IMR-90 (cell line): ENCODE measurements around the gene SAFB2. TPM values are rescaled to one million over a fixed set of nuclear protein-coding genes. Genes with fewer than 3 reads are reported as not detected.

Experiments
- ATAC-seq: fragments of 200-7000 bp; cut with Tn5 transposase; 2 replicates; pipeline ENCODE4 v1.9.1; 2020; ENCODE audit warnings: low read depth, mild to moderate bottlenecking, moderate library complexity
- BruUV-seq: library from RNA; stranded (reverse); fragments of 400-500 nt; replicated peaks from 2 replicates; lab custom pipeline; 2021; lab: Mats Ljungman, UMichigan
- CTCF ChIA-PET: fragments of 300-600 bp; formaldehyde crosslinking; extraction: SDS; loops from one replicate; lab custom pipeline; 2021; ENCODE audit warnings: antibody characterized with exemption; lab: Yijun Ruan, JAX
- POLR2A ChIA-PET: fragments of 300-600 bp; sonication (Branson Sonifier 250); formaldehyde crosslinking; loops from one replicate; lab custom pipeline; 2022; ENCODE audit warnings: antibody characterized with exemption; ENCODE audit not compliant: unreplicated experiment; lab: Charles Lee
- DNase-seq: peaks from one replicate; pipeline ENCODE4 v3.0.0; 2013
- H2AFZ ChIP-seq: replicated peaks from 2 replicates; pipeline ENCODE3; 2013; ENCODE audit warnings: low read length, mild to moderate bottlenecking; ENCODE audit not compliant: poor library complexity
- H2AK5ac ChIP-seq: 2 replicates; pipeline ENCODE4 v1.6.1; 2013; ENCODE audit warnings: low read depth, low read length, inconsistent platforms
- H2AK9ac ChIP-seq: replicated peaks from 2 replicates; pipeline ENCODE3; 2013; ENCODE audit warnings: mild to moderate bottlenecking, low read depth, low read length, moderate library complexity; ENCODE audit not compliant: poor library complexity
- H2BK120ac ChIP-seq: 2 replicates; pipeline ENCODE4 v1.6.1; 2013; ENCODE audit warnings: low read depth, low read length, inconsistent platforms
- H2BK15ac ChIP-seq: 3 replicates; pipeline ENCODE4 v1.6.1; 2013; ENCODE audit warnings: low read depth, low read length, inconsistent platforms
- H2BK20ac ChIP-seq: 2 replicates; pipeline ENCODE4 v1.6.1; 2013; ENCODE audit warnings: low read depth, mild to moderate bottlenecking, inconsistent platforms, low read length, moderate library complexity
- H2BK5ac ChIP-seq: 2 replicates; pipeline ENCODE4 v1.6.1; 2013; ENCODE audit warnings: mild to moderate bottlenecking, low read depth, low read length, inconsistent platforms; ENCODE audit not compliant: poor library complexity, severe bottlenecking
- H3K14ac ChIP-seq: replicated peaks from 2 replicates; pipeline ENCODE4 v1.6.1; 2013; ENCODE audit warnings: low read depth, low read length, inconsistent platforms
- H3K18ac ChIP-seq: 2 replicates; pipeline ENCODE4 v1.6.1; 2013; ENCODE audit warnings: low read depth, low read length, control low read depth
- H3K23ac ChIP-seq: 2 replicates; pipeline ENCODE4 v1.6.1; 2013; ENCODE audit warnings: low read depth, low read length, inconsistent platforms
- H3K27ac ChIP-seq: 2 replicates; pipeline ENCODE4 v1.5.1; 2013; ENCODE audit warnings: mild to moderate bottlenecking, control low read depth, low read length; ENCODE audit not compliant: insufficient read depth
- H3K27me3 ChIP-seq: 2 replicates; pipeline ENCODE4 v1.6.1; 2013; ENCODE audit warnings: low read length; ENCODE audit not compliant: control insufficient read depth, insufficient read depth
- H3K36me3 ChIP-seq: 2 replicates; pipeline ENCODE4 v1.6.1; 2013; ENCODE audit warnings: low read length, mixed read lengths; ENCODE audit not compliant: control insufficient read depth, insufficient read depth
- H3K4ac ChIP-seq: 2 replicates; pipeline ENCODE4 v1.6.1; 2013; ENCODE audit warnings: low read depth, low read length, inconsistent platforms
- H3K4me1 ChIP-seq: 2 replicates; pipeline ENCODE4 v1.6.1; 2013; ENCODE audit warnings: low read length, mixed read lengths; ENCODE audit not compliant: control insufficient read depth, insufficient read depth
- H3K4me2 ChIP-seq: 2 replicates; pipeline ENCODE4 v1.6.1; 2013; ENCODE audit warnings: low read depth, mild to moderate bottlenecking, control low read depth, low read length, moderate library complexity
- H3K4me3 ChIP-seq: 2 replicates; pipeline ENCODE4 v1.5.1; 2013; ENCODE audit warnings: low read depth, mild to moderate bottlenecking, control low read depth, low read length, moderate library complexity; ENCODE audit not compliant: insufficient read depth
- H3K56ac ChIP-seq: 2 replicates; pipeline ENCODE4 v1.6.1; 2013; ENCODE audit warnings: low read length, inconsistent platforms; ENCODE audit not compliant: insufficient read depth; ENCODE audit errors: extremely low read depth
- H3K79me1 ChIP-seq, 2 experiments: 2 replicates each; pipeline ENCODE4 v1.6.1; 2013; ENCODE audit warnings: low read length in 2 of 2, inconsistent platforms in 1 of 2, low read depth in 1 of 2
- H3K9ac ChIP-seq: 2 replicates; pipeline ENCODE4 v1.6.1; 2013; ENCODE audit warnings: low read depth, low read length, control low read depth
- H3K9me1 ChIP-seq: 2 replicates; pipeline ENCODE4 v1.6.1; 2013; ENCODE audit warnings: low read length, inconsistent platforms; ENCODE audit not compliant: insufficient read depth
- H3K9me3 ChIP-seq: 2 replicates; pipeline ENCODE4 v1.6.1; 2013; ENCODE audit warnings: low read length; ENCODE audit not compliant: control insufficient read depth, insufficient read depth
- H4K20me1 ChIP-seq: 2 replicates; pipeline ENCODE4 v1.6.1; 2013; ENCODE audit warnings: low read length, inconsistent platforms; ENCODE audit not compliant: insufficient read depth
- H4K5ac ChIP-seq: 2 replicates; pipeline ENCODE4 v1.6.1; 2013; ENCODE audit warnings: mild to moderate bottlenecking, low read depth, low read length, control low read depth
- H4K8ac ChIP-seq, 2 experiments: 2 replicates each; pipeline ENCODE4 v1.6.1; 2013; ENCODE audit warnings: low read depth in 2 of 2, low read length in 2 of 2, control low read depth in 1 of 2, inconsistent platforms in 1 of 2
- H4K91ac ChIP-seq: 2 replicates; pipeline ENCODE4 v1.6.1; 2013; ENCODE audit warnings: low read depth, low read length, inconsistent platforms; ENCODE audit not compliant: insufficient read depth
- CHD1 ChIP-seq: IDR thresholded peaks from 2 replicates; pipeline ENCODE4 v1.6.1; 2012; ENCODE audit warnings: low read depth, low read length, improper control_type of control experiment
- RCOR1 ChIP-seq: IDR thresholded peaks from 2 replicates; pipeline ENCODE4 v1.6.1; 2012; ENCODE audit warnings: mild to moderate bottlenecking, low read length, improper control_type of control experiment; ENCODE audit not compliant: insufficient replicate concordance
- RFX5 ChIP-seq: IDR thresholded peaks from 2 replicates; pipeline ENCODE4 v1.8.0; 2012; ENCODE audit warnings: low read depth, mild to moderate bottlenecking, low read length, moderate library complexity
- USF2 ChIP-seq: fragments of 150-350 bp; IDR thresholded peaks from 2 replicates; pipeline ENCODE4 v1.6.1; 2017; ENCODE audit warnings: mild to moderate bottlenecking, antibody characterized with exemption, low read length, low read depth
- WGBS, 2 experiments: methylation state at CpG; one replicate each; pipeline versions ENCODE4 v1.1.5 to v1.1.7; 2013; ENCODE audit warnings: missing lambda C conversion rate in 2 of 2; ENCODE audit not compliant: insufficient read length in 1 of 2; ENCODE audit errors: extremely low coverage in 2 of 2; 5-methylcytosine and 5-hydroxymethylcytosine counted together
- dilution Hi-C: fragments of 300-500 bp; cut with HindIII; formaldehyde crosslinking; loops from one replicate; pipeline ENCODE4 v1.14.3; 2018; ENCODE audit warnings: low sequenced_read_pairs; ENCODE audit not compliant: unreplicated experiment
- in situ Hi-C: fragments of 300-500 bp; cut with MboI; formaldehyde crosslinking; loops from 3 replicates; pipeline ENCODE4 v1.14.3; 2019; ENCODE audit warnings: low sequenced_read_pairs, inconsistent platforms, mixed read lengths
- intact Hi-C: fragments of 100-400 bp; cut with micrococcal nuclease; formaldehyde crosslinking; loops from 2 replicates; pipeline ENCODE4 v1.10.0; 2022
- polyA plus RNA-seq, 3 experiments: library from polyadenylated mRNA; depleted of rRNA; stranded (reverse); fragments of >200 nt; gene quantifications; 2 replicates each; pipeline ENCODE4 v1.2.3, GENCODE V29; 2012; ENCODE audit warnings: low replicate concordance in 1 of 3
- total RNA-seq: library from RNA; depleted of rRNA; stranded (reverse); fragments of >200 nt; gene quantifications from 2 replicates; pipeline ENCODE4 v1.2.3, GENCODE V29; 2012

SAFB2 gene
- total and polyA plus RNA-seq, 2 of the 4 experiments (the other 2 are of a cell fraction) = 11.8 to 26.2 TPM

GRCh38 chr19:5624741-5625278 is 2.2 kb upstream of the SAFB2 start:
- H2BK5ac ChIP-seq = no peak overlapping the region
- peaks cover 19% of the 10 kb centered on the region for H3K9me1 ChIP-seq
- H4K5ac ChIP-seq = no peak overlapping the region
- ATAC-seq (no peak), DNase-seq (no peak)
- in situ Hi-C loops = no loop called here
- H3K4me3 ChIP-seq = peak overlapping the region; percentile 64
- no peak overlapping the region for H3K56ac ChIP-seq
- no peak overlapping the region for H4K8ac ChIP-seq
- H3K18ac ChIP-seq = no peak overlapping the region
- H2AFZ ChIP-seq = no peak overlapping the region
- ChIA-PET CTCF (no interaction called here), POLR2A (no interaction called here)
- H2BK120ac ChIP-seq = no peak overlapping the region
- intact Hi-C loops = loop anchor here (5.0 kb wide), 1 partner anchor 42 kb away; no protein-coding TSS in a partner anchor
- TF ChIP-seq RFX5 (no peak), USF2 (peak; percentile 22; the same call in 1 of the 2 replicates), RCOR1 (no peak), CHD1 (no peak)
- H2AK5ac ChIP-seq = no peak overlapping the region
- WGBS, 2 experiments = 25% methylated on average over 2 of the region's 8 CpGs; no CpG with 5 or more reads in 1 of the 2 experiments
- peaks cover 81% of the 10 kb centered on the region for H4K20me1 ChIP-seq
- H2BK20ac ChIP-seq = no peak overlapping the region
- H4K91ac ChIP-seq = no peak overlapping the region
- peak overlapping the region; percentile 13 for H3K23ac ChIP-seq
- H3K4me1 ChIP-seq = peaks cover 19% of the 10 kb centered on the region
- peak overlapping the region; percentile 76 for H3K4me2 ChIP-seq
- no TSS peak for BruUV-seq
- dilution Hi-C loops = no loop called here
- H3K9ac ChIP-seq = peak overlapping the region; percentile 80
- H3K27me3 ChIP-seq = no peaks in the 10 kb centered on the region
- no peak overlapping the region for H3K14ac ChIP-seq
- H3K79me1 ChIP-seq = peaks cover 9 to 71% of the 10 kb centered on the region in 2 experiments
- H3K27ac ChIP-seq = peak overlapping the region; percentile 24; the same call in 1 of the 2 replicates
- H2BK15ac ChIP-seq = no peak overlapping the region
- no peak overlapping the region for H3K4ac ChIP-seq
- no peak overlapping the region for H2AK9ac ChIP-seq
- H3K36me3 ChIP-seq = peaks cover 44% of the 10 kb centered on the region
- no peaks in the 10 kb centered on the region for H3K9me3 ChIP-seq
